NK-92 treated with Interleukin-12 subunit alpha and Interleukin-12 subunit beta, amount 100 ng/mL, for 24 hours (cell line): ENCODE measurements around the gene ADAMTSL3.

Experiments used
- DNase-seq: peaks from one replicate; lab custom pipeline; 2025; lab: John Stamatoyannopoulos, UW

Gene ADAMTSL3

GRCh38 chr15:83980637-83981036 is 326.7 kb downstream of the ADAMTSL3 start:
- DNase-seq, result no peak

GRCh38 chr15:83982748-83983147 is 328.8 kb downstream of the ADAMTSL3 start:
- DNase-seq, result no peak

GRCh38 chr15:83983634-83984458 is 329.9 kb downstream of the ADAMTSL3 start:
- no peak for DNase-seq

GRCh38 chr15:83984601-83985000 is 330.7 kb downstream of the ADAMTSL3 start:
- no peak for DNase-seq

GRCh38 chr15:83991163-83991562 is 337.2 kb downstream of the ADAMTSL3 start:
- DNase-seq, result no peak

GRCh38 chr15:83992324-83993031 is 338.6 kb downstream of the ADAMTSL3 start:
- DNase-seq, result no peak

GRCh38 chr15:83993591-83993990 is 339.7 kb downstream of the ADAMTSL3 start:
- no peak for DNase-seq

- DNase-seq, result no peak
These were observed 344.6 kb downstream of the ADAMTSL3 start for GRCh38 chr15:83998486-83998885.

- no peak for DNase-seq
These were observed 345.6 kb downstream of the ADAMTSL3 start for GRCh38 chr15:83999396-84000135.

- no peak for DNase-seq
These were observed 347.1 kb downstream of the ADAMTSL3 start for GRCh38 chr15:84001037-84001436.

- no peak for DNase-seq
These were observed 347.7 kb downstream of the ADAMTSL3 start for GRCh38 chr15:84001655-84002054.

- no peak for DNase-seq
These were observed 350.0 kb downstream of the ADAMTSL3 start for GRCh38 chr15:84003791-84004503.

- no peak for DNase-seq
These were observed 352.5 kb downstream of the ADAMTSL3 start for GRCh38 chr15:84006421-84006820.

GRCh38 chr15:84009616-84010015 is 355.7 kb downstream of the ADAMTSL3 start:
- no peak for DNase-seq

- no peak for DNase-seq
These were observed 356.3 kb downstream of the ADAMTSL3 start for GRCh38 chr15:84010246-84010645.

GRCh38 chr15:84016371-84016770 is 362.4 kb downstream of the ADAMTSL3 start:
- no peak for DNase-seq

- DNase-seq, result no peak
These were observed 368.6 kb downstream of the ADAMTSL3 start for GRCh38 chr15:84022516-84022915.

- no peak for DNase-seq
These were observed 369.7 kb downstream of the ADAMTSL3 start for GRCh38 chr15:84023636-84024035.

GRCh38 chr15:84033793-84034553 is 380.1 kb downstream of the ADAMTSL3 start:
- no peak for DNase-seq

- DNase-seq, result no peak
These were observed 380.9 kb downstream of the ADAMTSL3 start for GRCh38 chr15:84034578-84035398.
